ENCODE results near the gene GALNT12.

Gene GALNT12

DNA sequence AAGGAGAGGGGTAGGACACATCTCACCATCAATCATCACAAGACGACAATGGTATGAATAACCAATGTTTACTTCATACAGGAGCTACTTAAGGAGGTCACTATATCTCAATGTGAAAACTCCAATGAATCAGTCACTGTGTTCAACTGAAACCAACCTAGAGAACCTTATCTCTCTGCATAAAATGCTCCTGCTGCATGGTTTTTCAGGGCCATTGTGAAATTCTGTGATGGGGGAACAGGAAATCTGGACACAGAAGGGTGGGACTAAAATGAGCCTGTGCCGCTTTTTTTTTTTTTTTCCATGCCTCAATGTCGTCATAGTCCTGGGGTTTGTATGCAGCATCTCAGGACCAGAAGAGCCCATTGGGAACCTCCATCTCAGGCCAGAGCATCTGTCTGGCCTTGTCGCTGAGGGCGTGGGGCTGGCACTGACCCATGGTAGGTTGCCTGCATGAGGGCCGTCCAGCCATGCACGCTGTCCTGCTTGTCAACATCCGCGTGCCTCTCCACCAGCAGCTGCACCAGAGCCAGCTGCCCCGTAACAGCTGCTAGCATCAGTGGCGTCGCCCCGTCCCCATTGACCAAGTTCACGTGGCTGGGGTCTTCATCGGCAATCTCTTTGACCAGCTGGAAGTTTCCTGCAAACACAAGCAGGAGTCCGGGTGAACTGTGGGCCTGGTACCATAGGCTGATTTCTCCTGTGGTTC is 23.8 kb upstream of the GALNT12 start:
- Histone ChIP-seq H3K4me2 (no peak overlapping the region), H3K36me3 (ENCODE audit: insufficient read depth) (no peaks in the 10 kb centered on the region), H3K9ac (no peak overlapping the region), H3K4me3 (IDR thresholded peaks at IDR 0.05; ENCODE audit: insufficient read depth, low read depth, low read length) (no peak overlapping the region), H3K27ac (no peak overlapping the region), H4K20me1 (ENCODE audit: insufficient read depth) (no peaks in the 10 kb centered on the region), H3K4me1 (ENCODE audit: low read depth, poor library complexity, severe bottlenecking) (no peaks in the 10 kb centered on the region), H3K79me2 (ENCODE audit: insufficient read depth, low read depth) (no peaks in the 10 kb centered on the region), H2AFZ (ENCODE audit: low read depth) (no peak overlapping the region), H3K27me3 (ENCODE audit: insufficient read depth, low read depth) (no peaks in the 10 kb centered on the region)
- TF ChIP-seq, protein P1, sequence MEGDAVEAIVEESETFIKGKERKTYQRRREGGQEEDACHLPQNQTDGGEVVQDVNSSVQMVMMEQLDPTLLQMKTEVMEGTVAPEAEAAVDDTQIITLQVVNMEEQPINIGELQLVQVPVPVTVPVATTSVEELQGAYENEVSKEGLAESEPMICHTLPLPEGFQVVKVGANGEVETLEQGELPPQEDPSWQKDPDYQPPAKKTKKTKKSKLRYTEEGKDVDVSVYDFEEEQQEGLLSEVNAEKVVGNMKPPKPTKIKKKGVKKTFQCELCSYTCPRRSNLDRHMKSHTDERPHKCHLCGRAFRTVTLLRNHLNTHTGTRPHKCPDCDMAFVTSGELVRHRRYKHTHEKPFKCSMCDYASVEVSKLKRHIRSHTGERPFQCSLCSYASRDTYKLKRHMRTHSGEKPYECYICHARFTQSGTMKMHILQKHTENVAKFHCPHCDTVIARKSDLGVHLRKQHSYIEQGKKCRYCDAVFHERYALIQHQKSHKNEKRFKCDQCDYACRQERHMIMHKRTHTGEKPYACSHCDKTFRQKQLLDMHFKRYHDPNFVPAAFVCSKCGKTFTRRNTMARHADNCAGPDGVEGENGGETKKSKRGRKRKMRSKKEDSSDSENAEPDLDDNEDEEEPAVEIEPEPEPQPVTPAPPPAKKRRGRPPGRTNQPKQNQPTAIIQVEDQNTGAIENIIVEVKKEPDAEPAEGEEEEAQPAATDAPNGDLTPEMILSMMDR (conservative IDR thresholded peaks at IDR 0.05; ENCODE audit: low read depth, low read length), result no peak

DNA sequence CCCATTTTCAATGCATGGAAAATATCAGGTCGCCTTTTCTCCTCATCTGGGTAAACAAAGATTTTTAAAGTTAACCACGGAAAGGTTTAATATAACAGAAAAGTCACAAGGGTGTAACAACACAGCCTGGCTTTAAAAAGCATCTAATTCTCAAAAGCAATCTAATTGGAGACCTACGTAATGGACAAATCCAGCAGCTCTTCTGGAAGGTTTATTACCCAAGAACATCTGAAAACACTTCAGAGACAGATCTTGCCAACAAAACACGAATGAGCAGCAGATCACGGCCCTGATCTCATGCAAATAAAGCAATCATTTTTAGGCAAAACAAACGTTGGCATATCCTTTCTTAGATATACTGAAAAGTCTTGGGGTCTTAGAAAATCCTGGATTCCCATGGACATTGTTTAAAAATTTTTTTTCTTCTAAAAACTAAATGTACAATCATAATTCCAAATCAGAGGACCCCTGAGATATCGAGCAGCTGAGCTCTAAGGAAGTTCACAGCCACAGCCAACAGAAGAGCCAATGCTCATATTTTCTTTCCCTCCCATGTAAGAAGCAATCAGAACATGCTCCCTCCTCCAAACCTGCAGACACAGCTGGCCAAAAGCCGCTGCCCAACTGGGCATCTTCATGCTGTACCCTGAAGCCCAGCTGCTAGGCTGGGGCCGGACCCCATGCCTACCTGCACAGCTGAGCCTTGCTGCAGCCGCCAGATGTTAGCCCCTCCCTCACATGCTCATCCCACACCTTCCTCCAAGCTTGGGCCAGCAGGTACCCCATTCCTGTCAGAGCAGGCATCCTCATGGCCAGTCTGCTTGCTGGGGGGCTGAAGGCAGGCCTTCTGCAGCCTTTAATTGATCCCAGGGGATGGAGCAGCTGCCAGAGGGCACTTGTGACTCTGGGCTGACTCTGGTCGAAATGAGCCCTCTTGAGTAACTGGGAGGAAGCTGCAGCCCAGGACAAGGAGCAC is 22.4 kb upstream of the GALNT12 start:
- Histone ChIP-seq H3K36me3 (ENCODE audit: insufficient read depth) (no peaks in the 10 kb centered on the region), H3K79me2 (ENCODE audit: insufficient read depth, low read depth) (no peaks in the 10 kb centered on the region), H3K9ac (no peak overlapping the region), H3K4me1 (ENCODE audit: low read depth, poor library complexity, severe bottlenecking) (no peaks in the 10 kb centered on the region), H3K27ac (no peak overlapping the region), H3K4me2 (no peak overlapping the region), H4K20me1 (ENCODE audit: insufficient read depth) (no peaks in the 10 kb centered on the region), H2AFZ (ENCODE audit: low read depth) (no peak overlapping the region), H3K4me3 (IDR thresholded peaks at IDR 0.05; ENCODE audit: insufficient read depth, low read depth, low read length) (no peak overlapping the region), H3K27me3 (ENCODE audit: insufficient read depth, low read depth) (no peaks in the 10 kb centered on the region)
- TF ChIP-seq, protein P1 (conservative IDR thresholded peaks at IDR 0.05; ENCODE audit: low read depth, low read length), result no peak

DNA sequence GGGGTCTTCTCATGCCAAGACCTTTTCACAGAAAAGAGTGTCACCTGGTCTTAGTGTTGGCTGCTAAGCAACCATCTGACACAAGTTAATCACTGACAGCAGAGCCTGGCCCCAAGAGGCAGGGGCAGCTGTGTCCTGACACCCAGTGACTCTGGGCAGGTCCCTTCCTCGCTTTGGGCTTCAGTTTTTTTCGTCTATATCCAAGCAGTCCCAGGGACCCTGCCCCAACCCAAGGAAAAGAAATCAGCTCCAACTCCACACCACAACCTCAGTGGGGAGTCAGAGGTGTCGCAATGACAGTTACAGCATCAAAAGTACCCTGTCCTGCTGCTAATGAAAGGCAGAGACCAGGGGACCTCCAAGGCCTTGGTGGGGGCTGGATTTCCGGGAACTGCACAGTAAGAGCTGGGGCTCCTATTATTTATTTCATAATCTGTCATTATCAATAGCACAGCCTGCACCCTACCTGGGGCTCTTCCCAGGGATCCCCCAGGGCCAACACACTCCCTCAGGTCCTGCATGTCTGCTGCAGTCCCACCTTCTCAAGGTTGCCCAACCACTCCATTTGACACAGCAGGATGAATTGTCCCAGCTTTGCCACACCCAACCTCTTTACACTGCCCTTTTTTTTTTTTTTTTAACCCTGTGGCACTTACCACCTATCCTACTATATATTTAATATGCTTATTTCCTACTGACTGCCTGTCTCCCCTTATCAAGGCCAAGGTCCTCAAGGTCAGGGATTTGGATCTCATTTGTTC is 20.5 kb upstream of the GALNT12 start:
- Histone ChIP-seq H3K27ac (no peak overlapping the region), H3K36me3 (ENCODE audit: insufficient read depth) (no peaks in the 10 kb centered on the region), H3K4me3 (IDR thresholded peaks at IDR 0.05; ENCODE audit: insufficient read depth, low read depth, low read length) (no peak overlapping the region), H4K20me1 (ENCODE audit: insufficient read depth) (peaks cover 8% of the 10 kb centered on the region; the same call in 1 of the 2 replicates), H3K27me3 (ENCODE audit: insufficient read depth, low read depth) (no peaks in the 10 kb centered on the region), H3K4me2 (no peak overlapping the region), H3K4me1 (ENCODE audit: low read depth, poor library complexity, severe bottlenecking) (peaks cover 15% of the 10 kb centered on the region), H3K9ac (no peak overlapping the region), H2AFZ (ENCODE audit: low read depth) (no peak overlapping the region), H3K79me2 (ENCODE audit: insufficient read depth, low read depth) (no peaks in the 10 kb centered on the region)
- TF ChIP-seq, protein P1 (conservative IDR thresholded peaks at IDR 0.05; ENCODE audit: low read depth, low read length), result no peak

DNA sequence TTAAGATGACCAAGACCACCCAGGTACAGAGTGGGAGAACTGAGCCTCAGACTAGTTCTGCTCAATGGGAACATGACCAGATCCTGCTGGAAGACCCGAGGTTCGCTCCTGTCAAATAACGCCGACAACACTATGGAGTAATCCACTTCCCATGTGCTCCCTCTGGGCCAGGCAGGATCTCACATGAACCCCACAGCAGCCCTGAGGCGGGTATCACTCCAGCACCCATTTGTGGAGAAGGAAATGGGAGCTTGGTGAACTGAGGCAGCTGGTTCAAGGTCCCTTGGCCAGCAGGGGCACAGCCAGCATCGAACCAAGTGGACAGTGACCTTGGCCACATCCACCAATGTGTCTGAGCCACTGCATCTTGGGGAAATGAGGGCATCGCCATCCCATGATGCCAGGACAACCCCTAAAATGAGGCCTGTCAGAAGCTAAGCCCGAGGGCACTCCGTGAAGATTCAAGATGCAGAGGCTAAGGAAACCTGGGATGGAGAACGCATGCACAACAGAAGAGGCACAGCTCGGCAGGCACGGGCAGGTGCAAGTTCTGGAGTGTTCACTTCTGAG is 19.6 kb upstream of the GALNT12 start:
- Histone ChIP-seq H3K4me3 (IDR thresholded peaks at IDR 0.05; ENCODE audit: insufficient read depth, low read depth, low read length) (no peak overlapping the region), H3K79me2 (ENCODE audit: insufficient read depth, low read depth) (no peaks in the 10 kb centered on the region), H3K9ac (no peak overlapping the region), H4K20me1 (ENCODE audit: insufficient read depth) (peaks cover 8% of the 10 kb centered on the region; the same call in 1 of the 2 replicates), H3K27ac (no peak overlapping the region), H3K36me3 (ENCODE audit: insufficient read depth) (no peaks in the 10 kb centered on the region), H3K4me1 (ENCODE audit: low read depth, poor library complexity, severe bottlenecking) (peaks cover 21% of the 10 kb centered on the region), H2AFZ (ENCODE audit: low read depth) (no peak overlapping the region), H3K27me3 (ENCODE audit: insufficient read depth, low read depth) (no peaks in the 10 kb centered on the region), H3K4me2 (no peak overlapping the region)
- TF ChIP-seq, protein P1 (conservative IDR thresholded peaks at IDR 0.05; ENCODE audit: low read depth, low read length), result no peak

All from KMS-11 (cell line).